Measurements from ENCODE around the gene JOSD2.

DNA sequence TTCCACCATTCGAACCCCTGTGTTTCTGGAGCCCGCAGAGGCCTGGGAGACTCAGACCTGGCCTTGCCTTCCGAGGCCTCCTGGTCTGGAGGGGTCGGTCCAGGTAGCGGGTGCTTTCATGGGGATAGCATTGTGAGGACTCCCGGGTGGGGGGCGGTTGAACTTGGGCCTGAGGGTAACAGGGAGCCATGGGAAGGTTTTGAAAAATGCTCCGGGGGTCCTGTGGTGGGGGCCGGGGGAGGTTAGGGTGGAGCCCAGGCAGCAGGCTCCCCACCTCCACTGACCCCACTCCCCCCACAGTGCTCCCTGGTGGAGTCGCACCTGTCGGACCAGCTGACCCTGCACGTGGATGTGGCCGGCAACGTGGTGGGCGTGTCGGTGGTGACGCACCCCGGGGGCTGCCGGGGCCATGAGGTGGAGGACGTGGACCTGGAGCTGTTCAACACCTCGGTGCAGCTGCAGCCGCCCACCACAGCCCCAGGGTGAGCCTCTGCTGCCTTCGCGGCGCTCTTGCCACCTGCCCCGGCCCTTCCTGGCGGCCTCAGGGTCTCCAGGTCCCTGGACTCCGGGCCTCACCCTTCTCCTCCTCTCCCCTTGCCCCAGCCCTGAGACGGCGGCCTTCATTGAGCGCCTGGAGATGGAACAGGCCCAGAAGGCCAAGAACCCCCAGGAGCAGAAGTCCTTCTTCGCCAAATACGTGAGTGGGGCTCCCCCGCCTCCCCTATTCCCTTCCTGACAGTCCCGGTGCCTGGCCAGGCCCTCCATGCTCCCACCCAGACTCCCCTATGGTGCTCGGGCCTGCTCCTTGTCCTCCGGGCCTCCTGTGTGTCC, 30.5 kb downstream of the JOSD2 start:
- TF ChIP-seq, protein P1, sequence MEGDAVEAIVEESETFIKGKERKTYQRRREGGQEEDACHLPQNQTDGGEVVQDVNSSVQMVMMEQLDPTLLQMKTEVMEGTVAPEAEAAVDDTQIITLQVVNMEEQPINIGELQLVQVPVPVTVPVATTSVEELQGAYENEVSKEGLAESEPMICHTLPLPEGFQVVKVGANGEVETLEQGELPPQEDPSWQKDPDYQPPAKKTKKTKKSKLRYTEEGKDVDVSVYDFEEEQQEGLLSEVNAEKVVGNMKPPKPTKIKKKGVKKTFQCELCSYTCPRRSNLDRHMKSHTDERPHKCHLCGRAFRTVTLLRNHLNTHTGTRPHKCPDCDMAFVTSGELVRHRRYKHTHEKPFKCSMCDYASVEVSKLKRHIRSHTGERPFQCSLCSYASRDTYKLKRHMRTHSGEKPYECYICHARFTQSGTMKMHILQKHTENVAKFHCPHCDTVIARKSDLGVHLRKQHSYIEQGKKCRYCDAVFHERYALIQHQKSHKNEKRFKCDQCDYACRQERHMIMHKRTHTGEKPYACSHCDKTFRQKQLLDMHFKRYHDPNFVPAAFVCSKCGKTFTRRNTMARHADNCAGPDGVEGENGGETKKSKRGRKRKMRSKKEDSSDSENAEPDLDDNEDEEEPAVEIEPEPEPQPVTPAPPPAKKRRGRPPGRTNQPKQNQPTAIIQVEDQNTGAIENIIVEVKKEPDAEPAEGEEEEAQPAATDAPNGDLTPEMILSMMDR (IDR thresholded peaks at IDR 0.05; ENCODE audit: low read length) = no peak
- TF ChIP-seq EZH2 (optimal IDR thresholded peaks at IDR 0.05; ENCODE audit: low read depth, low read length) (no peak), EZH2phosphoT487 (IDR thresholded peaks at IDR 0.05; ENCODE audit: low read length) (no peak)
